K562 (cell line): ENCODE results near the gene SHISA6. TPM values are rescaled to one million over a fixed set of nuclear protein-coding genes. Genes with fewer than 3 reads are reported as not detected.

Experiments used
- ATAC-seq: fragments of 200-7000 bp; cut with Tn5 transposase; 3 replicates; pipeline ENCODE4 v1.9.1; 2020; ENCODE audit warnings: moderate library complexity
- BruUV-seq: library from RNA; stranded (reverse); fragments of 400-500 nt; replicated peaks from 2 replicates; lab custom pipeline; 2021; lab: Mats Ljungman, UMichigan
- CTCF ChIA-PET: fragments of 300-600 bp; formaldehyde crosslinking; extraction: SDS; loops from one replicate; lab custom pipeline; 2021; ENCODE audit warnings: low intra/inter-chr PET ratio; lab: Yijun Ruan, JAX
- POLR2A ChIA-PET: fragments of 300-600, 350-650 bp; sonication (Branson Sonifier 250); formaldehyde crosslinking; extraction: SDS; loops from one replicate; lab custom pipeline; 2021; ENCODE audit warnings: antibody characterized with exemption, inconsistent platforms; lab: Yijun Ruan, JAX
- DNase-seq, 4 experiments: peaks; one replicate each; pipeline versions ENCODE4 v3.0.0 to v3.0.0-alpha.2; 2011 to 2018; ENCODE audit warnings: low spot score in 3 of 4, mixed read lengths in 3 of 4; ENCODE audit errors: extremely low read depth in 1 of 4
- FAIRE-seq: peaks from 2 replicates; lab custom pipeline; 2011; peaks lifted over from hg19 to GRCh38; lab: Jason Lieb, UNC
- H2AFZ ChIP-seq: 2 replicates; pipeline ENCODE4 v1.6.0; 2011; ENCODE audit warnings: low read depth, low read length, control low read depth, inconsistent platforms
- H3K27ac ChIP-seq: fragments of 200-600 bp; 3 replicates; pipeline ENCODE4 v1.8.0; 2011; ENCODE audit warnings: low read depth, mild to moderate bottlenecking, control low read depth, inconsistent platforms, low read length, moderate library complexity, mixed read lengths; ENCODE audit errors: extremely low read depth
- H3K27me3 ChIP-seq, 2 experiments: fragments of 300-600 bp in 1 of 2; 2 replicates in 1 of 2; 3 replicates in 1 of 2; pipeline versions ENCODE4 v1.6.0 to v1.8.0; 2011; ENCODE audit warnings: inconsistent platforms in 2 of 2, low read length in 2 of 2, mild to moderate bottlenecking in 1 of 2, mixed read lengths in 1 of 2, moderate library complexity in 1 of 2; ENCODE audit not compliant: control insufficient read depth in 2 of 2, insufficient read depth in 2 of 2
- H3K36me3 ChIP-seq: fragments of 300-600 bp; 3 replicates; pipeline ENCODE4 v1.8.0; 2011; ENCODE audit warnings: mild to moderate bottlenecking, low read length, inconsistent platforms; ENCODE audit not compliant: control insufficient read depth, insufficient read depth
- H3K4me1 ChIP-seq, 2 experiments: fragments of 200-600 bp in 1 of 2; replicated peaks in 1 of 2; 2 replicates in 1 of 2; 3 replicates in 1 of 2; pipeline versions ENCODE4 v1.5.1 to v1.8.0; 2011; ENCODE audit warnings: inconsistent platforms in 2 of 2, low read length in 2 of 2, mild to moderate bottlenecking in 1 of 2, mixed read lengths in 1 of 2, moderate library complexity in 1 of 2; ENCODE audit not compliant: control insufficient read depth in 2 of 2, insufficient read depth in 2 of 2
- H3K4me2 ChIP-seq: 2 replicates; pipeline ENCODE4 v1.6.1; 2011; ENCODE audit warnings: low read length, control low read depth, inconsistent platforms, mixed read lengths; ENCODE audit not compliant: insufficient read depth
- H3K4me3 ChIP-seq: fragments of 200-600 bp; sonication (generic), shearing (Covaris generic); 2 replicates; pipeline ENCODE4 v1.5.1; 2016; ENCODE audit warnings: control low read depth, inconsistent platforms
- H3K79me2 ChIP-seq: fragments of 200-600 bp; 3 replicates; pipeline ENCODE4 v1.8.0; 2011; ENCODE audit warnings: low read length, inconsistent platforms; ENCODE audit not compliant: control insufficient read depth, insufficient read depth
- H3K9ac ChIP-seq, 2 experiments: 2 replicates each; pipeline versions ENCODE4 v1.6.0 to v1.6.1; 2011; ENCODE audit warnings: low read depth in 2 of 2, low read length in 2 of 2, control low read depth in 1 of 2, inconsistent platforms in 1 of 2, mild to moderate bottlenecking in 1 of 2, mixed read lengths in 1 of 2; ENCODE audit not compliant: insufficient read depth in 1 of 2
- H3K9me1 ChIP-seq: one replicate; pipeline ENCODE4 v1.6.0; 2011; ENCODE audit warnings: inconsistent platforms, mild to moderate bottlenecking, low read length, moderate library complexity; ENCODE audit not compliant: control insufficient read depth, insufficient read depth
- H3K9me3 ChIP-seq: replicated peaks from 2 replicates; pipeline ENCODE4 v1.5.1; 2011; ENCODE audit warnings: low read depth, low read length, inconsistent platforms; ENCODE audit not compliant: control insufficient read depth, insufficient read depth
- H4K20me1 ChIP-seq: replicated peaks from 2 replicates; pipeline ENCODE4 v1.6.1; 2011; ENCODE audit warnings: low read length, inconsistent platforms, mixed read lengths; ENCODE audit not compliant: control insufficient read depth, insufficient read depth
- ATF1 ChIP-seq, 2 experiments: fragments of 450-650 bp in 1 of 2; IDR thresholded peaks; 2 replicates each; pipeline ENCODE4 v1.6.1; 2016; ENCODE audit warnings: missing compliant biosample characterization in 1 of 2, missing genetic modification characterization in 1 of 2
- CEBPB ChIP-seq: fragments of 450-650 bp; IDR thresholded peaks from 2 replicates; pipeline ENCODE4 v1.6.1; 2016; ENCODE audit warnings: missing genetic modification characterization, missing compliant biosample characterization
- COPS2 ChIP-seq: fragments of 450-650 bp; conservative IDR thresholded peaks from 2 replicates; pipeline ENCODE4 v1.6.1; 2016; ENCODE audit warnings: mild to moderate bottlenecking, moderate library complexity
- CREB3L1 ChIP-seq: fragments of 450-650 bp; IDR thresholded peaks from 2 replicates; pipeline ENCODE4 v1.6.1; 2014; ENCODE audit warnings: low read depth, mild to moderate bottlenecking, moderate library complexity, borderline replicate concordance
- CREBBP ChIP-seq: IDR thresholded peaks from one replicate; pipeline ENCODE4 v1.6.1; 2012; ENCODE audit warnings: low read depth, mild to moderate bottlenecking, control low read depth, inconsistent platforms, low read length
- HMGN3 ChIP-seq: IDR thresholded peaks from 2 replicates; pipeline ENCODE4 v1.6.1; 2011; ENCODE audit warnings: borderline replicate concordance, low read depth, mild to moderate bottlenecking, mixed read lengths, low read length; ENCODE audit not compliant: insufficient read length; ENCODE audit errors: extremely low read depth
- IRF1 ChIP-seq: sonication (generic); formaldehyde crosslinking; IDR thresholded peaks from 2 replicates; pipeline ENCODE4 v1.8.0; 2022; ENCODE audit warnings: missing genetic modification reagents, mild to moderate bottlenecking, borderline replicate concordance
- NCOA2 ChIP-seq, 2 experiments: fragments of 450-650 bp; IDR thresholded peaks; 2 replicates each; pipeline ENCODE4 v1.6.1; 2018; ENCODE audit warnings: mild to moderate bottlenecking in 2 of 2, moderate library complexity in 1 of 2; ENCODE audit not compliant: partially characterized antibody in 2 of 2
- POLR2H ChIP-seq: IDR thresholded peaks from 2 replicates; pipeline ENCODE4 v1.6.1; 2016; ENCODE audit warnings: missing genetic modification characterization, low read depth, mild to moderate bottlenecking, control low read depth, missing compliant biosample characterization, moderate library complexity
- RFX5 ChIP-seq: IDR thresholded peaks from 2 replicates; pipeline ENCODE4 v1.6.1; 2011; ENCODE audit warnings: low read depth, mild to moderate bottlenecking, improper control_type of control experiment, low read length
- SREBF1 ChIP-seq: fragments of 150-350 bp; IDR thresholded peaks from 2 replicates; pipeline ENCODE4 v1.6.1; 2014; ENCODE audit warnings: antibody characterized with exemption, low read depth, low read length, borderline replicate concordance
- TCF7 ChIP-seq: sonication (generic); IDR thresholded peaks from 2 replicates; pipeline ENCODE4 v1.6.1; 2016; ENCODE audit warnings: antibody characterized with exemption, borderline replicate concordance
- ZNF592 ChIP-seq: fragments of 450-650 bp; IDR thresholded peaks from 2 replicates; pipeline ENCODE4 v1.6.1; 2017; ENCODE audit warnings: antibody characterized with exemption, mild to moderate bottlenecking
- WGBS: fragments of 100-300 bp; shearing (Covaris generic); methylation state at CpG from one replicate; pipeline ENCODE4 v1.1.6; 2016; ENCODE audit warnings: low coverage, mixed read lengths; ENCODE audit not compliant: insufficient coverage; ENCODE audit errors: missing lambda C conversion rate; 5-methylcytosine and 5-hydroxymethylcytosine counted together
- in situ Hi-C: fragments of 300-500 bp; cut with MboI; formaldehyde crosslinking; loops from 4 replicates; pipeline ENCODE4 v1.15.0; 2018; ENCODE audit warnings: inconsistent platforms, mixed read lengths
- intact Hi-C: fragments of 100-400 bp; cut with micrococcal nuclease; formaldehyde crosslinking; loops from 2 replicates; pipeline ENCODE4 v1.14.2; 2022
- polyA plus RNA-seq, 8 experiments: library from polyadenylated mRNA; depleted of rRNA in 4 of 8; stranded (reverse) in 5 of 8; unstranded in 3 of 8; fragments of >200 nt; fragmentation: Nextera tagmentation in 2 of 8; fragmentation: Illumina TruSeq in 1 of 8; extraction: Ambion mirVana in 2 of 8; extraction: Trizol in 1 of 8; gene quantifications; 2 replicates each; pipeline versions ENCODE4 v1.2.1 to v1.2.3, GENCODE V29; 2011 to 2014; ENCODE audit warnings: inconsistent platforms in 1 of 8, missing spikeins in 1 of 8
- total RNA-seq, 7 experiments: library from RNA; depleted of rRNA in 6 of 7; stranded (reverse); fragments of >200 nt in 6 of 7; fragmentation: Illumina TruSeq in 2 of 7; extraction: Trizol in 2 of 7; gene quantifications; 2 replicates each; pipeline versions ENCODE4 v1.2.1 to v1.2.3, GENCODE V29; 2011 to 2021; ENCODE audit warnings: low replicate concordance in 1 of 7

The SHISA6 gene
- total and polyA plus RNA-seq, 9 of the 15 experiments (the other 6 are each of a cell fraction or from before 2014, with no cell fraction given): not detected

- TF ChIP-seq IRF1 (no peak), RFX5 (no peak), TCF7 (no peak), CEBPB (tag) (no peak)
Measured at GRCh38 chr17:11195801-11196200, 45.2 kb upstream of the SHISA6 start (continued).

GRCh38 chr17:11204991-11205390 lies 36.0 kb upstream of the SHISA6 start:
- POLR2A ChIA-PET: no interaction called here
- 0% methylated on average over 2 of the region's 3 CpGs for WGBS
- TF ChIP-seq NCOA2 (IDR thresholded peaks at IDR 0.05; ENCODE audit: partially characterized antibody in 2 of 2) (no peak), COPS2 (no peak), HMGN3 (no peak), SREBF1 (no peak), ZNF592 (no peak), POLR2H (tag) (no peak), CREBBP (no peak), CREB3L1 (no peak), ATF1 (CRISPR knock-in tag; IDR thresholded peaks at IDR 0.05) (no peak), ATF1 (tag; IDR thresholded peaks at IDR 0.05) (no peak)

More at GRCh38 chr17:11204991-11205390, 36.0 kb upstream of the SHISA6 start:
- DNase-seq (no peak), ATAC-seq (no peak), FAIRE-seq (no peak)
- no peaks in the 10 kb centered on the region for H3K9me1 ChIP-seq
- no peaks in the 10 kb centered on the region for H3K36me3 ChIP-seq
- H3K79me2 ChIP-seq: no peaks in the 10 kb centered on the region
- in situ Hi-C loops: no loop called here
- no peak overlapping the region for H2AFZ ChIP-seq
- H4K20me1 ChIP-seq: no peaks in the 10 kb centered on the region
- no peak overlapping the region for H3K9ac ChIP-seq
- BruUV-seq: no TSS peak
- no peak overlapping the region for H3K27ac ChIP-seq
- CTCF ChIA-PET: no interaction called here
- H3K9me3 ChIP-seq: no peaks in the 10 kb centered on the region
- no peaks in the 10 kb centered on the region for H3K27me3 ChIP-seq
- intact Hi-C loops: no loop called here
- no peak overlapping the region for H3K4me2 ChIP-seq
- no peaks in the 10 kb centered on the region for H3K4me1 ChIP-seq
- no peak overlapping the region for H3K4me3 ChIP-seq
